OCI-LY7 (cell line): ENCODE data around the gene HLX.

Experiments used
- CTCF ChIP-seq: fragments of 200-600 bp; sonication (generic); conservative IDR thresholded peaks from 2 replicates; pipeline ENCODE4 v1.5.1; 2014; ENCODE audit warnings: mild to moderate bottlenecking, antibody characterized with exemption, low read length, moderate library complexity, mixed read lengths
- EZH2phosphoT487 ChIP-seq: fragments of 200-600 bp; sonication (generic); IDR thresholded peaks from 2 replicates; pipeline ENCODE4 v1.6.1; 2018; ENCODE audit warnings: low read depth, borderline replicate concordance, mild to moderate bottlenecking, mixed run types, antibody characterized with exemption, low read length, moderate library complexity, mixed read lengths

DNA sequence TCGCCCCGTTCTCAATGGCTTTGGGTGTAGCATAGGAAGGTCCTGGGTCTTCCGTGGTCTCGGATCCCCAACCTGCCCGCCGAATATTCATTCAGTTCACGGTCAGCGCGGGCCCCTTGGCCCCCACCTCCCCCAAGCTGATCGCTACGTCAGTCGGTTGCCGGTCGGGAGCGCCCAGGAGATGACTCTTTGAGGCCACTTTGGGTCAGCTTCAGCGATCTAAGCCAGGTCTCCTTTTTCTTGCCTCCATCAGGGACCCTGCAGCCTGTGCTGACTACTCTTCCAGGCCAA lies 12.8 kb downstream of the HLX start:
- TF ChIP-seq CTCF (no peak), EZH2phosphoT487 (no peak)
